Heart right ventricle (tissue), 16 donors: Measurements from ENCODE around the gene CISD2. TPM values are rescaled to one million over a fixed set of nuclear protein-coding genes. Genes with fewer than 3 reads are reported as not detected.

ENCODE experiments used
- ATAC-seq, 8 donors: fragments of 200-7000 bp; cut with Tn5 transposase; one replicate each; pipeline ENCODE4 v1.9.1; 2020; ENCODE audit warnings: mild to moderate bottlenecking in 8 of 8, moderate library complexity in 8 of 8, moderate number of reproducible peaks in 1 of 8
- DNase-seq, 2 donors: peaks; one replicate each; pipeline ENCODE4 v3.0.0-alpha.2; 2020
- H3K27ac ChIP-seq, 10 donors: fragments of 200-600 bp; sonication (generic) in 2 of 10; one replicate each; pipeline versions ENCODE4 v1.5.0 to v1.8.0; 2020 to 2022; ENCODE audit warnings: mild to moderate bottlenecking in 3 of 10
- H3K27me3 ChIP-seq, 7 donors: fragments of 200-600 bp; one replicate each; pipeline ENCODE4 v1.8.0; 2021 to 2022; ENCODE audit warnings: mild to moderate bottlenecking in 2 of 7
- H3K36me3 ChIP-seq, 9 donors: fragments of 200-600 bp; sonication (generic) in 1 of 9; one replicate each; pipeline versions ENCODE4 v1.5.0 to v1.8.0; 2020 to 2022; ENCODE audit warnings: mild to moderate bottlenecking in 2 of 9
- H3K4me1 ChIP-seq, 9 donors: fragments of 200-600 bp; sonication (generic) in 1 of 9; one replicate each; pipeline versions ENCODE4 v1.5.0 to v1.8.0; 2020 to 2022; ENCODE audit warnings: mild to moderate bottlenecking in 4 of 9
- H3K4me3 ChIP-seq, 10 donors: fragments of 200-600 bp; sonication (generic) in 2 of 10; one replicate each; pipeline versions ENCODE4 v1.5.0 to v1.8.0; 2020 to 2022; ENCODE audit warnings: mild to moderate bottlenecking in 7 of 10, moderate library complexity in 2 of 10
- H3K9me3 ChIP-seq, 11 donors: fragments of 200-600 bp in 10 of 11; sonication (generic) in 2 of 11; one replicate each; pipeline versions ENCODE4 v1.5.0 to v1.8.0; 2013 to 2022; ENCODE audit warnings: mild to moderate bottlenecking in 2 of 11, control low read depth in 1 of 11, moderate library complexity in 1 of 11
- WGBS, 2 donors: extraction: QIAGEN DNeasy Blood & Tissue Kit; methylation state at CpG; one replicate each; pipeline ENCODE4 v1.1.7; 2013; ENCODE audit warnings: inconsistent platforms in 1 of 2; 5-methylcytosine and 5-hydroxymethylcytosine counted together
- intact Hi-C, 10 donors: fragments of 100-400 bp; cut with DNase I; formaldehyde crosslinking; loops; one replicate each; pipeline versions ENCODE4 v1.11.1 to v1.14.2; 2022
- polyA plus RNA-seq, 2 donors: library from polyadenylated mRNA; stranded (reverse); fragments of 200-250 nt; gene quantifications; one replicate each; pipeline ENCODE4 v1.2.3, GENCODE V29; 2013
- total RNA-seq, 10 donors: library from RNA; stranded (reverse); fragmentation: NEBNext Ultra II Directional in 3 of 10; extraction: Animal tissue kit (Norgen Biotek cat#: 25700) in 3 of 10; gene quantifications; one replicate each; pipeline versions ENCODE4 v1.2.1 to v1.2.4, GENCODE V29; 2021 to 2023
- TF ChIP-seq, protein P1 (sequence below), 9 donors: fragments of 200-600 bp; sonication (generic) in 2 of 9; IDR thresholded peaks; one replicate each; pipeline versions ENCODE4 v1.5.0 to v1.8.0; 2021 to 2022; ENCODE audit warnings: antibody characterized with exemption in 9 of 9, mild to moderate bottlenecking in 5 of 9, moderate library complexity in 1 of 9
- donor health status: Arrhythmogenic right ventricular cardiomyopathy.
- donor health status: ischemic (EF 13 %, LVEDD 7.1; RV severe dilation, severe dysfunction).
- donor health status: healthy with polysubstance abuse.
- donor health status: DM: no; HTN: yes; CAD: no.
- donor health status: DM: no; HTN: no; CAD: no.
- donor health status: ischemic (EF 25% LVEDD 6.9; RV normal size, moderate dysfunction).
- donor health status: ischemic (EF 25% LVEDD 5.7; RV mildly dilated, moderate dysfunction).
- donor health status: healthy.
- donor health status: DM: yes; HTN: yes; CAD: no.
- donor health status: Ischemic cardiomyopathy.
- donor health status: ischemic (EF 35%, LVEDD 5.7; RV mildly dilated, moderate dysfunction).
- donor health status: nonischemic (EF 11% LVEDD 7.7; RV severe dilation, severe dysfunction).
- donor health status: DM: yes; HTN: yes; CAD: no.
- donor health status: PGD.
- donor health status: ischemic (EF 29% LVEDD 5.4; RV normal size, mild dysfunction).
- donor health status: nonischemic (EF 23%, LVEDD 6.1; RV moderate dilation, normal function).

Gene CISD2
- total and polyA plus RNA-seq, 12 donors = 11.0 to 31.0 (median 16.9) TPM

DNA sequence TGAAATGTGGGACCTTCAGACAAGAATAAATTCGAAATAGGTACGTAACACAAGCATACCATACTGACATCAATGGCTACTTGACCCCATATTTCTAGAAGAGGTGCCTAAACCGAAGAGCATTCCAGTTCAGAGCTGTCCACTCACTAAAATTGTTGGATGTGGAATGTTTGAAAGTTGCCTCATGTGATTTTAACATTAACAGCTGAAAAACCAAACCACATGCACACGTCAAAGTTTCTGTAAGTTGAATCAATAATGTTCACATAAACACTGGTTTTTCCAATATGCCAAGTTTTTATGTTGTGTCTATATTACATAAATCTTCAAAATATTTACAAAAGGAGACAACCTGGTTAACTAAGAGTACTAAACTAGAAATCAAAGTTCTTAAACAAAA lies 44.9 kb upstream of the CISD2 start:
- H3K9me3 ChIP-seq = no peaks in the 10 kb centered on the region
- WGBS, 2 donors = 40 to 41% methylated on average over 4 of the region's 4 CpGs
- intact Hi-C loops = loop anchor here in 2 of 10 donors (10.0 kb wide), 2 partner anchors 59 to 191 kb away; partner anchors contain the start of genes MANBA (in 1 of the 2) and SLC9B1 (in 1 of the 2)
- H3K27me3 ChIP-seq = no peaks in the 10 kb centered on the region
- H3K4me1 ChIP-seq = peaks cover 3 to 67% (median 64%) of the 10 kb centered on the region in 9 donors
- H3K36me3 ChIP-seq = peaks cover 0 to 36% (median 0%) of the 10 kb centered on the region in 9 donors
- H3K27ac ChIP-seq = peak overlapping the region in 4 of 10 donors; percentile 18 to 100 (median 100)
- peak overlapping the region in 8 of 10 donors; percentile 71 to 91 (median 88) for H3K4me3 ChIP-seq
- DNase-seq = no peak
- ATAC-seq = no peak
- TF ChIP-seq, protein P1, sequence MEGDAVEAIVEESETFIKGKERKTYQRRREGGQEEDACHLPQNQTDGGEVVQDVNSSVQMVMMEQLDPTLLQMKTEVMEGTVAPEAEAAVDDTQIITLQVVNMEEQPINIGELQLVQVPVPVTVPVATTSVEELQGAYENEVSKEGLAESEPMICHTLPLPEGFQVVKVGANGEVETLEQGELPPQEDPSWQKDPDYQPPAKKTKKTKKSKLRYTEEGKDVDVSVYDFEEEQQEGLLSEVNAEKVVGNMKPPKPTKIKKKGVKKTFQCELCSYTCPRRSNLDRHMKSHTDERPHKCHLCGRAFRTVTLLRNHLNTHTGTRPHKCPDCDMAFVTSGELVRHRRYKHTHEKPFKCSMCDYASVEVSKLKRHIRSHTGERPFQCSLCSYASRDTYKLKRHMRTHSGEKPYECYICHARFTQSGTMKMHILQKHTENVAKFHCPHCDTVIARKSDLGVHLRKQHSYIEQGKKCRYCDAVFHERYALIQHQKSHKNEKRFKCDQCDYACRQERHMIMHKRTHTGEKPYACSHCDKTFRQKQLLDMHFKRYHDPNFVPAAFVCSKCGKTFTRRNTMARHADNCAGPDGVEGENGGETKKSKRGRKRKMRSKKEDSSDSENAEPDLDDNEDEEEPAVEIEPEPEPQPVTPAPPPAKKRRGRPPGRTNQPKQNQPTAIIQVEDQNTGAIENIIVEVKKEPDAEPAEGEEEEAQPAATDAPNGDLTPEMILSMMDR (IDR thresholded peaks at IDR 0.05) = no peak

DNA sequence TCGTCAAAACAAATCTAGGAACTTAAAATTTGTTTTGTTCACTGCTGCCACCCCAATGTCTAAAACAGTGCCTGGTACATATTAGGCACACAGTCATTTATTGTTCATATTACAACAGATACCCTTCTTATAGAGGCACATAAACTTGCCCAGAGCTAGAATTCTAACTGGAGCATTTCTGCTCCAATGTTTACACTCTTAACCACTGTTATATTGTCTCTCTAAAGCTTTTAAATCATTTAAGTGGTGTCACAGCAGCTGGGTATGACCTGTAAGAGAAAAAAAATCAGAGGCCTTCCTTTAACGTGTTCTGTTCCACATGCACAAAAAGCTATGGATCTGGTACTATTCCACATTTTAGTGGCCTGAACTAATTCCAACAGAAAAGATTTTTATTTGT lies 44.4 kb upstream of the CISD2 start:
- Histone ChIP-seq H3K27ac (peak overlapping the region in 7 of 10 donors; percentile 97 to 100 (median 100)), H3K4me1 (peaks cover 2 to 67% (median 64%) of the 10 kb centered on the region in 9 donors), H3K4me3 (peak overlapping the region; percentile 18 to 91 (median 87)), H3K27me3 (no peaks in the 10 kb centered on the region), H3K9me3 (no peaks in the 10 kb centered on the region), H3K36me3 (peaks cover 0 to 31% (median 0%) of the 10 kb centered on the region in 9 donors)
- ATAC-seq (no peak), DNase-seq (no peak)
- 7 to 11% methylated on average over 2 of the region's 2 CpGs for WGBS, 2 donors
- intact Hi-C loops = loop anchor here in 2 of 10 donors (10.0 kb wide), 2 partner anchors 60 to 190 kb away; partner anchors contain the start of genes MANBA (in 1 of the 2) and SLC9B1 (in 1 of the 2)
- TF ChIP-seq, protein P1 (IDR thresholded peaks at IDR 0.05) = no peak

DNA sequence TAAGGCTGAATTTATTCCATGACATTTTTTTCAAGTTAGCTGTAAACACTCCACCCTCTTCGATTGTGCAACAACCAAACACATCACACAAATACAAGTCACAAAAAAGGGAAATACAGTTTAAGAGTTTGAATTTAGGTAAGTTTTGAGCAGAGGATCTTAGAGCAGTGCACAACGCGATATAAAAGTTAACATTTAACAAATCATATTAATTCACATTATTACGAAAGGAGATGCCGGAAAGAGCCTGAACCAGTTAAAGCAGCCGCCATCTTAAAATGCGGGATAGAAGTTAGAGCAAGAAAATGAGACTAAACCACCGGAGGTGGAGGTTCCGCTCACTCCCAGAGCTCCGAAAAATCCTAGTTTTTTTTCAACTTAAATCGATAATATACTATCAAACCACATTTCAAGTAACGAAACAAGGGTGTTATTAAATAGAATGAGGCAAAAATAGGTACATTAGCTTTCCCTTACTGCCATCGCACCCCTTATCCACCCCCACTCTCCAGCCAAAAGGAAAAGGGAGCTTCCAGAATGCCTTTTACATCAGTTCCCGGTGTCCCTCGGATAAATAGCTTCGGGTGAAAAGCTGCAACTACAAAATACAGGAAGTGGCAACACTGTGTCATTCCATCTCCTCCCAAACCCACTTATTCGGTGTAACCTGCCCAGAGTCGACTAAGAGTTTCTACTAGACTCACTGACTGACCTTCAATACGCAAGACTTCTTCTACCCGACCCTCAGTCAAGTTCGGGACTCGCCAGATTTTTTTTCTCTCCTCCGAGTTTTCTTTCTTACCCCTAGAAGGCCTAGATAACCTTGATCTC lies 43.3 kb upstream of the CISD2 start:
- TF ChIP-seq, protein P1 (IDR thresholded peaks at IDR 0.05) = no peak
- WGBS, 2 donors = 0 to 1% methylated on average over 23 of the region's 23 CpGs
- ATAC-seq = no peak
- H3K4me3 ChIP-seq = peak overlapping the region; percentile 71 to 94 (median 88)
- H3K27me3 ChIP-seq = no peaks in the 10 kb centered on the region
- H3K36me3 ChIP-seq = peaks cover 0 to 30% (median 0%) of the 10 kb centered on the region in 9 donors
- H3K9me3 ChIP-seq = no peaks in the 10 kb centered on the region
- intact Hi-C loops = loop anchor here in 7 of 10 donors (2.0 to 10.0 kb wide), 9 partner anchors 42 to 323 kb away; partner anchors contain the start of genes CISD2 (in 5 of the 7), MANBA (in 3 of the 7), NFKB1 (in 2 of the 7) and SLC9B1 (in 2 of the 7)
- DNase-seq = peak in 1 of 2 donors; percentile 47
- peak overlapping the region; percentile 97 to 100 (median 100) for H3K27ac ChIP-seq
- peaks cover 2 to 60% (median 56%) of the 10 kb centered on the region in 9 donors for H3K4me1 ChIP-seq
